ENCODE data around the gene NEK3. TPM values are rescaled to one million over a fixed set of nuclear protein-coding genes. Genes with fewer than 3 reads are reported as not detected.
A peak's percentile ranks its signal among the peaks of the same experiment; 100 is the strongest.

NEK3 gene
- total and polyA plus RNA-seq, 4 donors = 6.0 to 30.9 (median 19.9) TPM

GRCh38 chr13:52112591-52112990 is 46.8 kb downstream of the NEK3 start:
- Histone ChIP-seq H3K9ac (ENCODE audit: insufficient read depth in 1 of 2, low read length in 2 of 2) (no peak overlapping the region), H3K4me3 (no peak overlapping the region), H3K4me1 (ENCODE audit: control insufficient read depth in 5 of 5, insufficient read depth in 5 of 5, low read length in 5 of 5) (peaks cover 0 to 4% (median 0%) of the 10 kb centered on the region in 5 donors), H3K27me3 (ENCODE audit: control insufficient read depth in 3 of 3, insufficient read depth in 3 of 3, low read length in 2 of 3) (no peaks in the 10 kb centered on the region), H3K27ac (ENCODE audit: low read depth in 1 of 2, low read length in 1 of 2) (no peak overlapping the region), H3K36me3 (ENCODE audit: control insufficient read depth in 4 of 4, insufficient read depth in 4 of 4, low read length in 4 of 4) (no peaks in the 10 kb centered on the region), H3K9me3 (ENCODE audit: control insufficient read depth in 4 of 4, insufficient read depth in 3 of 4, low read length in 3 of 4) (no peaks in the 10 kb centered on the region)
- DNase-seq = peak in 2 of 3 donors; percentile 80 to 88
- 44 to 64% methylated on average over 1 of the region's 1 CpG for WGBS, 2 donors
- no peak for TF ChIP-seq CTCF (IDR thresholded peaks at IDR 0.05; ENCODE audit: control extremely low read depth, extremely low read depth)
- no peak for ATAC-seq (ENCODE audit: insufficient read depth, low FRiP score)

- H3K4me1 ChIP-seq (ENCODE audit: control insufficient read depth in 5 of 5, insufficient read depth in 5 of 5, low read length in 5 of 5) = peaks cover 0 to 4% (median 0%) of the 10 kb centered on the region in 5 donors
- no peak for TF ChIP-seq CTCF (IDR thresholded peaks at IDR 0.05; ENCODE audit: control extremely low read depth, extremely low read depth)
These were observed 50.2 kb downstream of the NEK3 start for GRCh38 chr13:52109116-52109670.

GRCh38 chr13:52105841-52106240 is 53.6 kb downstream of the NEK3 start:
- H3K9me3 ChIP-seq (ENCODE audit: control insufficient read depth in 4 of 4, insufficient read depth in 3 of 4, low read length in 3 of 4) = no peaks in the 10 kb centered on the region
- DNase-seq (no peak), ATAC-seq (ENCODE audit: insufficient read depth, low FRiP score) (no peak)
- H3K9ac ChIP-seq (ENCODE audit: insufficient read depth in 1 of 2, low read length in 2 of 2) = no peak overlapping the region
- no peaks in the 10 kb centered on the region for H3K27me3 ChIP-seq (ENCODE audit: control insufficient read depth in 3 of 3, insufficient read depth in 3 of 3, low read length in 2 of 3)
- no peak overlapping the region for H3K27ac ChIP-seq (ENCODE audit: low read depth in 1 of 2, low read length in 1 of 2)
- H3K4me3 ChIP-seq = no peak overlapping the region
- no peaks in the 10 kb centered on the region for H3K36me3 ChIP-seq (ENCODE audit: control insufficient read depth in 4 of 4, insufficient read depth in 4 of 4, low read length in 4 of 4)
- no peak for TF ChIP-seq CTCF (IDR thresholded peaks at IDR 0.05; ENCODE audit: control extremely low read depth, extremely low read depth)
- H3K4me1 ChIP-seq (ENCODE audit: control insufficient read depth in 5 of 5, insufficient read depth in 5 of 5, low read length in 5 of 5) = no peaks in the 10 kb centered on the region
- 95 to 98% methylated on average over 1 of the region's 1 CpG for WGBS, 2 donors

More at GRCh38 chr13:52109116-52109670, 50.2 kb downstream of the NEK3 start:
- H3K9ac ChIP-seq (ENCODE audit: insufficient read depth in 1 of 2, low read length in 2 of 2) = no peak overlapping the region
- DNase-seq (no peak), ATAC-seq (ENCODE audit: insufficient read depth, low FRiP score) (no peak)
- no peak overlapping the region for H3K4me3 ChIP-seq
- H3K9me3 ChIP-seq (ENCODE audit: control insufficient read depth in 4 of 4, insufficient read depth in 3 of 4, low read length in 3 of 4) = no peaks in the 10 kb centered on the region
- 88 to 89% methylated on average over 1 of the region's 1 CpG for WGBS, 2 donors
- no peak overlapping the region for H3K27ac ChIP-seq (ENCODE audit: low read depth in 1 of 2, low read length in 1 of 2)
- H3K27me3 ChIP-seq (ENCODE audit: control insufficient read depth in 3 of 3, insufficient read depth in 3 of 3, low read length in 2 of 3) = no peaks in the 10 kb centered on the region
- H3K36me3 ChIP-seq (ENCODE audit: control insufficient read depth in 4 of 4, insufficient read depth in 4 of 4, low read length in 4 of 4) = no peaks in the 10 kb centered on the region

- no peaks in the 10 kb centered on the region for H3K4me1 ChIP-seq (ENCODE audit: control insufficient read depth in 5 of 5, insufficient read depth in 5 of 5, low read length in 5 of 5)
- H3K4me3 ChIP-seq = no peak overlapping the region
- H3K27ac ChIP-seq (ENCODE audit: low read depth in 1 of 2, low read length in 1 of 2) = no peak overlapping the region
- no peaks in the 10 kb centered on the region for H3K36me3 ChIP-seq (ENCODE audit: control insufficient read depth in 4 of 4, insufficient read depth in 4 of 4, low read length in 4 of 4)
- no peaks in the 10 kb centered on the region for H3K27me3 ChIP-seq (ENCODE audit: control insufficient read depth in 3 of 3, insufficient read depth in 3 of 3, low read length in 2 of 3)
- no peak for ATAC-seq (ENCODE audit: insufficient read depth, low FRiP score)
- no peak for DNase-seq
- 92 to 96% methylated on average over 1 of the region's 1 CpG for WGBS, 2 donors
- no peak overlapping the region for H3K9ac ChIP-seq (ENCODE audit: insufficient read depth in 1 of 2, low read length in 2 of 2)
- H3K9me3 ChIP-seq (ENCODE audit: control insufficient read depth in 4 of 4, insufficient read depth in 3 of 4, low read length in 3 of 4) = no peaks in the 10 kb centered on the region
- no peak for TF ChIP-seq CTCF (IDR thresholded peaks at IDR 0.05; ENCODE audit: control extremely low read depth, extremely low read depth)
These were observed 54.8 kb downstream of the NEK3 start for GRCh38 chr13:52104624-52105023.

Measured in lung (tissue), 12 donors.